HG03558 (cell line): ENCODE data around the gene MRAP2.
"Not testable (repeated sequence)": the region's sequence is repeated elsewhere in the genome, so short reads cannot be mapped to it uniquely, and the experiment has no call there.

Experiments used
- ATAC-seq: cut with Tn5 transposase; IDR thresholded peaks from one replicate; pipeline ENCODE4 v1.9.1; 2021; ENCODE audit warnings: moderate number of reproducible peaks; ENCODE audit not compliant: unreplicated experiment; ENCODE audit errors: extremely low read depth

Gene MRAP2

GRCh38 chr6:84068873-84069272, 35.3 kb downstream of the MRAP2 start:
- ATAC-seq: not testable (repeated sequence)

GRCh38 chr6:84072442-84072997, 38.9 kb downstream of the MRAP2 start:
- ATAC-seq: no peak

GRCh38 chr6:84074988-84075781, 41.6 kb downstream of the MRAP2 start:
- no peak for ATAC-seq

GRCh38 chr6:84077645-84078044, 44.1 kb downstream of the MRAP2 start:
- no peak for ATAC-seq

GRCh38 chr6:84078335-84078734, 44.8 kb downstream of the MRAP2 start:
- no peak for ATAC-seq

- ATAC-seq: no peak
Observed at GRCh38 chr6:84081222-84081621, 47.6 kb downstream of the MRAP2 start.

GRCh38 chr6:84082689-84083265, 49.2 kb downstream of the MRAP2 start:
- ATAC-seq: no peak

GRCh38 chr6:84084705-84085104, 51.1 kb downstream of the MRAP2 start:
- ATAC-seq: not testable (repeated sequence)

- ATAC-seq: no peak
Observed at GRCh38 chr6:84086056-84086455, 52.5 kb downstream of the MRAP2 start.

GRCh38 chr6:84086545-84087429, 53.2 kb downstream of the MRAP2 start:
- ATAC-seq: no peak

GRCh38 chr6:84089081-84089480, 55.5 kb downstream of the MRAP2 start:
- ATAC-seq: no peak

GRCh38 chr6:84089552-84089951, 56.0 kb downstream of the MRAP2 start:
- no peak for ATAC-seq

- ATAC-seq: no peak
Observed at GRCh38 chr6:84093441-84094435, 60.2 kb downstream of the MRAP2 start.

GRCh38 chr6:84095156-84095555, 61.6 kb downstream of the MRAP2 start:
- ATAC-seq: no peak

- no peak for ATAC-seq
Observed at GRCh38 chr6:84103029-84103428, 69.5 kb downstream of the MRAP2 start.

- ATAC-seq: not testable (repeated sequence)
Observed at GRCh38 chr6:84105215-84105924, 71.8 kb downstream of the MRAP2 start.

GRCh38 chr6:84107495-84107894, 73.9 kb downstream of the MRAP2 start:
- no peak for ATAC-seq

- ATAC-seq: not testable (repeated sequence)
Observed at GRCh38 chr6:84111351-84111750, 77.8 kb downstream of the MRAP2 start.
